SK-N-SH treated with all-trans-retinoic acid at 6 μM for 48 hours (cell line): ENCODE data around the gene SMIM1.

ENCODE experiments used
- ATAC-seq: fragments of 200-7000 bp; cut with Tn5 transposase; 3 replicates; pipeline ENCODE4 v1.9.1; 2020; ENCODE audit warnings: mild to moderate bottlenecking, moderate library complexity
- ARNTL ChIP-seq: fragments of 450-650 bp; formaldehyde crosslinking; IDR thresholded peaks from 2 replicates; pipeline ENCODE4 v1.5.0; 2020; ENCODE audit warnings: low read depth, mild to moderate bottlenecking, moderate library complexity, borderline replicate concordance
- BACH2 ChIP-seq: fragments of 250-450 bp; sonication (Bioruptor Pico); IDR thresholded peaks from 2 replicates; pipeline ENCODE4 v1.9.0; 2021; ENCODE audit warnings: mild to moderate bottlenecking, borderline replicate concordance
- CREB5 ChIP-seq: fragments of 250-450 bp; sonication (Bioruptor Pico); IDR thresholded peaks from 2 replicates; pipeline ENCODE4 v1.5.1; 2020; ENCODE audit warnings: low read depth, mild to moderate bottlenecking, moderate library complexity
- CSDC2 ChIP-seq: fragments of 250-450 bp; sonication (Bioruptor Pico); IDR thresholded peaks from 2 replicates; pipeline ENCODE4 v1.5.0; 2020; ENCODE audit warnings: mild to moderate bottlenecking, moderate library complexity
- ESRRG ChIP-seq: fragments of 250-450 bp; sonication (Bioruptor Pico); IDR thresholded peaks from 2 replicates; pipeline ENCODE4 v1.6.1; 2021; ENCODE audit warnings: mild to moderate bottlenecking
- GLIS3 ChIP-seq: fragments of 250-450 bp; sonication (Bioruptor Pico); IDR thresholded peaks from 2 replicates; pipeline ENCODE4 v1.5.0; 2020; ENCODE audit warnings: mild to moderate bottlenecking, moderate library complexity
- ISL1 ChIP-seq: fragments of 250-450 bp; sonication (Bioruptor Pico); IDR thresholded peaks from 2 replicates; pipeline ENCODE4 v2.1.2; 2022; ENCODE audit warnings: mild to moderate bottlenecking, moderate library complexity
- OSR1 ChIP-seq: fragments of 250-450 bp; sonication (Bioruptor Pico); IDR thresholded peaks from 2 replicates; pipeline ENCODE4 v1.8.0; 2022; ENCODE audit warnings: moderate library complexity, mild to moderate bottlenecking, inconsistent platforms
- PATZ1 ChIP-seq: fragments of 250-450 bp; sonication (Bioruptor Pico); IDR thresholded peaks from 2 replicates; pipeline ENCODE4 v1.8.0; 2020; ENCODE audit warnings: mild to moderate bottlenecking, moderate library complexity, borderline replicate concordance
- RARB ChIP-seq: fragments of 250-450 bp; sonication (Bioruptor Pico); IDR thresholded peaks from 2 replicates; pipeline ENCODE4 v1.8.0; 2021; ENCODE audit warnings: mild to moderate bottlenecking, moderate library complexity
- SNAI2 ChIP-seq: fragments of 250-450 bp; sonication (Bioruptor Pico); IDR thresholded peaks from 2 replicates; pipeline ENCODE4 v1.5.0; 2020; ENCODE audit warnings: mild to moderate bottlenecking, moderate library complexity
- TCF4 ChIP-seq: fragments of 250-450 bp; sonication (Bioruptor Pico); IDR thresholded peaks from 2 replicates; pipeline ENCODE4 v1.8.0; 2021; ENCODE audit warnings: mild to moderate bottlenecking, moderate library complexity, borderline replicate concordance
- TOX ChIP-seq: fragments of 250-450 bp; sonication (Bioruptor Pico); IDR thresholded peaks from 2 replicates; pipeline ENCODE4 v1.8.0; 2021; ENCODE audit warnings: mild to moderate bottlenecking, moderate library complexity, borderline replicate concordance
- TSHZ2 ChIP-seq: fragments of 250-450 bp; sonication (Bioruptor Pico); IDR thresholded peaks from 2 replicates; pipeline ENCODE4 v1.5.0; 2020; ENCODE audit warnings: mild to moderate bottlenecking, moderate library complexity
- ZC3H10 ChIP-seq: fragments of 250-450 bp; sonication (Bioruptor Pico); IDR thresholded peaks from 2 replicates; pipeline ENCODE4 v1.5.1; 2021; ENCODE audit warnings: mild to moderate bottlenecking, moderate library complexity
- ZFP30 ChIP-seq: fragments of 450-650 bp; formaldehyde crosslinking; IDR thresholded peaks from 2 replicates; pipeline ENCODE4 v1.5.0; 2022; ENCODE audit warnings: mild to moderate bottlenecking, moderate library complexity
- ZNF565 ChIP-seq: fragments of 450-650 bp; formaldehyde crosslinking; conservative IDR thresholded peaks from 2 replicates; pipeline ENCODE4 v1.5.0; 2020; ENCODE audit warnings: low read depth, mild to moderate bottlenecking, moderate library complexity
- ZNF8 ChIP-seq: fragments of 450-650 bp; formaldehyde crosslinking; IDR thresholded peaks from 2 replicates; pipeline ENCODE4 v1.5.0; 2020; ENCODE audit warnings: mild to moderate bottlenecking, moderate library complexity
- TF ChIP-seq, protein P1 (sequence below): fragments of 250-450 bp; sonication (Bioruptor Pico); IDR thresholded peaks from 2 replicates; pipeline ENCODE4 v1.5.1; 2021; ENCODE audit warnings: mild to moderate bottlenecking, moderate library complexity

Gene SMIM1

GRCh38 chr1:3777078-3777547 lies 4.6 kb downstream of the SMIM1 start:
- ATAC-seq: no peak
- TF ChIP-seq PATZ1 (CRISPR knock-in tag) (no peak), RARB (CRISPR knock-in tag) (no peak), CSDC2 (CRISPR knock-in tag) (no peak), ZNF565 (no peak)

GRCh38 chr1:3777647-3778589 lies 5.4 kb downstream of the SMIM1 start:
- no peak for ATAC-seq
- no peak for TF ChIP-seq CREB5 (CRISPR knock-in tag)
- TF ChIP-seq, protein P1, sequence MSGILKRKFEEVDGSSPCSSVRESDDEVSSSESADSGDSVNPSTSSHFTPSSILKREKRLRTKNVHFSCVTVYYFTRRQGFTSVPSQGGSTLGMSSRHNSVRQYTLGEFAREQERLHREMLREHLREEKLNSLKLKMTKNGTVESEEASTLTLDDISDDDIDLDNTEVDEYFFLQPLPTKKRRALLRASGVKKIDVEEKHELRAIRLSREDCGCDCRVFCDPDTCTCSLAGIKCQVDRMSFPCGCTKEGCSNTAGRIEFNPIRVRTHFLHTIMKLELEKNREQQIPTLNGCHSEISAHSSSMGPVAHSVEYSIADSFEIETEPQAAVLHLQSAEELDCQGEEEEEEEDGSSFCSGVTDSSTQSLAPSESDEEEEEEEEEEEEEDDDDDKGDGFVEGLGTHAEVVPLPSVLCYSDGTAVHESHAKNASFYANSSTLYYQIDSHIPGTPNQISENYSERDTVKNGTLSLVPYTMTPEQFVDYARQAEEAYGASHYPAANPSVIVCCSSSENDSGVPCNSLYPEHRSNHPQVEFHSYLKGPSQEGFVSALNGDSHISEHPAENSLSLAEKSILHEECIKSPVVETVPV (CRISPR knock-in tag): no peak
- TF ChIP-seq BACH2 (CRISPR knock-in tag): no peak
- TF ChIP-seq TSHZ2: no peak
- TF ChIP-seq ZC3H10 (CRISPR knock-in tag): no peak
- TF ChIP-seq ZNF8 (CRISPR knock-in tag): no peak
- TF ChIP-seq TCF4 (CRISPR knock-in tag): no peak
- TF ChIP-seq SNAI2 (CRISPR knock-in tag): no peak
- TF ChIP-seq TOX: no peak
- TF ChIP-seq, all 23 proteins: peak for 0

GRCh38 chr1:3778590-3779264 lies 6.2 kb downstream of the SMIM1 start:
- no peak; the same call in 2 of the 3 replicates for ATAC-seq
- TF ChIP-seq OSR1 (CRISPR knock-in tag) (no peak), ZNF8 (CRISPR knock-in tag) (no peak), CREB5 (CRISPR knock-in tag) (no peak), GLIS3 (CRISPR knock-in tag) (no peak), ISL1 (CRISPR knock-in tag) (no peak), PATZ1 (CRISPR knock-in tag) (no peak), ESRRG (no peak), ARNTL (CRISPR knock-in tag) (no peak), TSHZ2 (no peak), CSDC2 (CRISPR knock-in tag) (no peak), BACH2 (CRISPR knock-in tag) (no peak), TCF4 (CRISPR knock-in tag) (no peak), ZC3H10 (CRISPR knock-in tag) (no peak), ZFP30 (CRISPR knock-in tag) (no peak)
- TF ChIP-seq, protein P1 (CRISPR knock-in tag): no peak
